Lower leg skin (tissue), 4 donors: Measurements from ENCODE around the gene EPHB3. TPM values are rescaled to one million over a fixed set of nuclear protein-coding genes. Genes with fewer than 3 reads are reported as not detected.

ENCODE experiments used
- DNase-seq, 2 donors: peaks; one replicate each; pipeline ENCODE4 v3.0.0-alpha.2; 2019; ENCODE audit warnings: low spot score in 2 of 2
- H3K4me3 ChIP-seq: fragments of 200-600 bp; sonication (generic); 2 replicates; pipeline ENCODE4 v1.5.1; 2017; ENCODE audit warnings: mild to moderate bottlenecking, low read depth; ENCODE audit not compliant: poor library complexity, severe bottlenecking
- CTCF ChIP-seq, 3 donors: fragments of 450-650 bp; IDR thresholded peaks; one replicate each; pipeline ENCODE4 v1.5.1; 2016; ENCODE audit warnings: antibody characterized with exemption in 3 of 3, mild to moderate bottlenecking in 3 of 3, moderate library complexity in 2 of 3
- POLR2A ChIP-seq, 2 donors: fragments of 450-650 bp; IDR thresholded peaks; one replicate each; pipeline ENCODE4 v1.6.1; 2016 to 2017; ENCODE audit warnings: antibody characterized with exemption in 2 of 2, mild to moderate bottlenecking in 1 of 2, moderate library complexity in 1 of 2
- WGBS, 2 donors: methylation state at CpG; one replicate each; pipeline ENCODE4 v1.1.5; 2018; 5-methylcytosine and 5-hydroxymethylcytosine counted together
- intact Hi-C: fragments of 100-400 bp; cut with DNase I; formaldehyde crosslinking; loops from one replicate; pipeline ENCODE4 v1.15.0; 2023; ENCODE audit warnings: low total_unique reads
- total RNA-seq, 4 donors: library from RNA; depleted of rRNA; stranded (reverse); fragments of >200 nt; gene quantifications; one replicate each; pipeline ENCODE4 v1.1.0, GENCODE V29; 2016

Gene EPHB3
- 100 to 1,000 TPM in 3 of 4 donors, 10 to 100 TPM in 1; 99.4 to 120 (median 109) TPM for total RNA-seq

GRCh38 chr3:184561061-184561912 lies at the start of gene EPHB3:
Gene EPHB3, plus strand, starts transcription at chr3:184561785. Its CDS starts 451 bp downstream, at chr3:184562236.
- WGBS, 2 donors: 0 to 1% methylated on average over 28 to 49 of the region's 62 CpGs
- peak; percentile 100 for DNase-seq
- TF ChIP-seq POLR2A (IDR thresholded peaks at IDR 0.05) (peak in 1 of 2 donors; percentile 57), CTCF (IDR thresholded peaks at IDR 0.05) (peak in 1 of 3 donors; percentile 99)
- intact Hi-C loops: no loop called here
- H3K4me3 ChIP-seq: peak within 1 kb of the TSS; percentile 57

- 89 to 95% methylated on average over 7 of the region's 7 CpGs for WGBS, 2 donors
- intact Hi-C loops: no loop called here
- DNase-seq: no peak
- no peak overlapping the region for H3K4me3 ChIP-seq
- TF ChIP-seq POLR2A (IDR thresholded peaks at IDR 0.05) (no peak), CTCF (IDR thresholded peaks at IDR 0.05) (no peak)
These were observed 49.0 kb upstream of the EPHB3 start for GRCh38 chr3:184512621-184513020.

- WGBS, 2 donors: 8 to 12% methylated on average over 30 to 36 of the region's 69 CpGs
- intact Hi-C loops: no loop called here
- TF ChIP-seq POLR2A (IDR thresholded peaks at IDR 0.05): no peak
- peak in 1 of 3 donors; percentile 84 for TF ChIP-seq CTCF (IDR thresholded peaks at IDR 0.05)
- peak; percentile 81 to 97 for DNase-seq
- peak overlapping the region; percentile 9 for H3K4me3 ChIP-seq
These were observed 48.1 kb upstream of the EPHB3 start for GRCh38 chr3:184513276-184514170.

- no peak overlapping the region for H3K4me3 ChIP-seq
- no peak for DNase-seq
- 36 to 38% methylated on average over 10 of the region's 10 CpGs for WGBS, 2 donors
- intact Hi-C loops: no loop called here
- TF ChIP-seq POLR2A (IDR thresholded peaks at IDR 0.05): no peak
- no peak for TF ChIP-seq CTCF (IDR thresholded peaks at IDR 0.05)
These were observed 47.5 kb upstream of the EPHB3 start for GRCh38 chr3:184514171-184514490.

DNA sequence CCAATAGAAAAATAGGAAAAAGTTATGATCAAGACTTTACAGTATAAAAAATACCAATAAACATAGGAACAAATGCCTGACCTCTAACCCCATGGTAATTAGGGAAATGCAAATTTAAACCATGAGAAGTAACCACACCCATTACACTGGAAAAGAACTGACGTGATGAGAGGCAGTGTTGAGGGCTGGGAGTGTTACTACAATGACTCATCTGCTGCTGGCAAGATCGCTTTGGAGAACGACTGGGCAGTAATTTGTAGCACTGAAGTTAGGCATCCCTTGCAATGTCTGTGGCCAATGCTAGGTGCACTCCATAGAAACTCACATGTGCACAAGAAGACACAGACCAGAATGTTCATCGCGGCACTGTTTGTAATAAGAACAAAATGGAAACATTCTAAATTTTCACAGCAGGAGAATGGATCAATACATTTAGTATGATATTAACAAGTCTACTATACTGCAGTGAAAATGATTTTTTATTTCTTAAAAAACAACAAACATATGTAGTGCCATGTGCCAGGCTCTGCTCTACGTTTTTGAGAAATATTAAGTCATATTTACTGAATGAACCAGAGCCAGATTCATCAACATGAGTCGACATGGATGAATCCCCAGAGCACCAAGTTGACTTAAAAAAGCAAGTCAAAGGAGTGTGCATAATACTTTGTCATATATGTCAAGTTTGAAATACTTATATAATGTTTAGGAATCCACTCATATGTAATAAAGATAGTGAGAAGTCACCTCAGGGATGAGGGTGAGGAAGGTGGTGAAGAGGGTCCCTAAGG lies 37.6 kb upstream of the EPHB3 start:
- DNase-seq: no peak
- H3K4me3 ChIP-seq: no peak overlapping the region
- WGBS, 2 donors: 20 to 34% methylated on average over 7 of the region's 7 CpGs
- TF ChIP-seq CTCF (IDR thresholded peaks at IDR 0.05) (no peak), POLR2A (IDR thresholded peaks at IDR 0.05) (no peak)
- intact Hi-C loops: no loop called here
